PFSK-1 (cell line): Measurements from ENCODE around the gene ATF6.

ENCODE experiments used
- FOXP2 ChIP-seq: optimal IDR thresholded peaks from 2 replicates; pipeline ENCODE3; 2011; ENCODE audit warnings: borderline replicate concordance, control low read depth, inconsistent platforms; ENCODE audit not compliant: insufficient read depth; ENCODE audit errors: extremely low read length, extremely low read depth
- POLR2AphosphoS5 ChIP-seq: IDR thresholded peaks from 2 replicates; pipeline ENCODE4 v1.6.1; 2012; ENCODE audit warnings: low read depth, mild to moderate bottlenecking, control low read depth, low read length, moderate library complexity
- SIN3A ChIP-seq: IDR thresholded peaks from 2 replicates; pipeline ENCODE4 v1.6.1; 2012; ENCODE audit warnings: mild to moderate bottlenecking, low read length, moderate library complexity, borderline replicate concordance; ENCODE audit not compliant: insufficient read depth
- TAF1 ChIP-seq: IDR thresholded peaks from 2 replicates; pipeline ENCODE4 v1.6.1; 2012; ENCODE audit warnings: low read length, control low read depth, borderline replicate concordance; ENCODE audit not compliant: insufficient read depth
- TF ChIP-seq, protein P1 (sequence below), 2 experiments: IDR thresholded peaks; 2 replicates each; pipeline versions ENCODE4 v1.6.1 to v1.8.0; 2011 to 2012; ENCODE audit warnings: low read depth in 2 of 2, low read length in 2 of 2, control low read depth in 1 of 2, inconsistent platforms in 1 of 2, mild to moderate bottlenecking in 1 of 2, moderate library complexity in 1 of 2; ENCODE audit not compliant: insufficient read depth in 1 of 2

DNA sequence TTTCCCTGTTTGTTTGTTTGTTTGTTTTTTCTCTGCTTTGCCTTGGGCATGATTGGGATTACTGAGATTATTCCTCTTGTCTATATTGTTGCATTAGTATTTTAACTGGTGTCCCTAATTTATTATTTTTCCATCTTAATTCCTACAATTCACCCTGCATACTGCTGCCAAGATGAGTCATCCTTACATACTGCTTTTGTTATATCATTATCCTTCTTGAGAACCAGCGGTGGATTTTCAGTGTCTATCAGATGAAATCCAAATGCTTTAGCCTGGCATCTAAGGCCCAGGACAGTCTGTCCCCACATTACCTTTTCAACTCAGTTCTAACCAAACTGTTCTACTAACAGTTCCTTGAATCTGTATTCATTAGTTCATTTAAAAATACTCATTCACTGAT lies 155.9 kb downstream of the ATF6 start:
- no peak for TF ChIP-seq POLR2AphosphoS5
- TF ChIP-seq, protein P1, sequence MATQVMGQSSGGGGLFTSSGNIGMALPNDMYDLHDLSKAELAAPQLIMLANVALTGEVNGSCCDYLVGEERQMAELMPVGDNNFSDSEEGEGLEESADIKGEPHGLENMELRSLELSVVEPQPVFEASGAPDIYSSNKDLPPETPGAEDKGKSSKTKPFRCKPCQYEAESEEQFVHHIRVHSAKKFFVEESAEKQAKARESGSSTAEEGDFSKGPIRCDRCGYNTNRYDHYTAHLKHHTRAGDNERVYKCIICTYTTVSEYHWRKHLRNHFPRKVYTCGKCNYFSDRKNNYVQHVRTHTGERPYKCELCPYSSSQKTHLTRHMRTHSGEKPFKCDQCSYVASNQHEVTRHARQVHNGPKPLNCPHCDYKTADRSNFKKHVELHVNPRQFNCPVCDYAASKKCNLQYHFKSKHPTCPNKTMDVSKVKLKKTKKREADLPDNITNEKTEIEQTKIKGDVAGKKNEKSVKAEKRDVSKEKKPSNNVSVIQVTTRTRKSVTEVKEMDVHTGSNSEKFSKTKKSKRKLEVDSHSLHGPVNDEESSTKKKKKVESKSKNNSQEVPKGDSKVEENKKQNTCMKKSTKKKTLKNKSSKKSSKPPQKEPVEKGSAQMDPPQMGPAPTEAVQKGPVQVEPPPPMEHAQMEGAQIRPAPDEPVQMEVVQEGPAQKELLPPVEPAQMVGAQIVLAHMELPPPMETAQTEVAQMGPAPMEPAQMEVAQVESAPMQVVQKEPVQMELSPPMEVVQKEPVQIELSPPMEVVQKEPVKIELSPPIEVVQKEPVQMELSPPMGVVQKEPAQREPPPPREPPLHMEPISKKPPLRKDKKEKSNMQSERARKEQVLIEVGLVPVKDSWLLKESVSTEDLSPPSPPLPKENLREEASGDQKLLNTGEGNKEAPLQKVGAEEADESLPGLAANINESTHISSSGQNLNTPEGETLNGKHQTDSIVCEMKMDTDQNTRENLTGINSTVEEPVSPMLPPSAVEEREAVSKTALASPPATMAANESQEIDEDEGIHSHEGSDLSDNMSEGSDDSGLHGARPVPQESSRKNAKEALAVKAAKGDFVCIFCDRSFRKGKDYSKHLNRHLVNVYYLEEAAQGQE (IDR thresholded peaks at IDR 0.05; ENCODE audit: insufficient read depth in 1 of 2, low read depth in 2 of 2, low read length in 2 of 2) = no peak
- TF ChIP-seq FOXP2 = no peak
- TF ChIP-seq TAF1 = no peak
- TF ChIP-seq SIN3A = no peak
